Measurements from ENCODE around the gene TMEM266. TPM values are rescaled to one million over a fixed set of nuclear protein-coding genes. Genes with fewer than 3 reads are reported as not detected.

The TMEM266 gene
- total and polyA plus RNA-seq, 2 donors = 0.11 to 0.16 TPM

- DNase-seq (ENCODE audit: extremely low spot score) = no peak
- Histone ChIP-seq H3K36me3 (ENCODE audit: insufficient read depth) (no peaks in the 10 kb centered on the region), H3K4me1 (ENCODE audit: insufficient read depth) (no peaks in the 10 kb centered on the region), H3K27ac (ENCODE audit: low read depth) (no peak overlapping the region), H3K4me3 (ENCODE audit: low read depth, low read length) (no peak overlapping the region)
- 87% methylated on average over 7 of the region's 7 CpGs for WGBS
These were observed 92.4 kb downstream of the TMEM266 start for GRCh38 chr15:76152197-76152596.

- Histone ChIP-seq H3K4me1 (ENCODE audit: insufficient read depth) (no peaks in the 10 kb centered on the region), H3K4me3 (ENCODE audit: low read depth, low read length) (no peak overlapping the region), H3K27ac (ENCODE audit: low read depth) (no peak overlapping the region), H3K36me3 (ENCODE audit: insufficient read depth) (no peaks in the 10 kb centered on the region)
- no peak for DNase-seq (ENCODE audit: extremely low spot score)
- 82% methylated on average over 24 of the region's 24 CpGs for WGBS
These were observed 93.7 kb downstream of the TMEM266 start for GRCh38 chr15:76153241-76154197.

GRCh38 chr15:76155731-76156130 lies 95.9 kb downstream of the TMEM266 start:
- Histone ChIP-seq H3K27ac (ENCODE audit: low read depth) (no peak overlapping the region), H3K4me1 (ENCODE audit: insufficient read depth) (no peaks in the 10 kb centered on the region), H3K36me3 (ENCODE audit: insufficient read depth) (no peaks in the 10 kb centered on the region), H3K4me3 (ENCODE audit: low read depth, low read length) (no peak overlapping the region)
- WGBS = 78% methylated on average over 7 of the region's 7 CpGs
- no peak for DNase-seq (ENCODE audit: extremely low spot score)

GRCh38 chr15:76158226-76158625 lies 98.4 kb downstream of the TMEM266 start:
- WGBS = 84% methylated on average over 10 of the region's 10 CpGs
- Histone ChIP-seq H3K4me3 (ENCODE audit: low read depth, low read length) (no peak overlapping the region), H3K27ac (ENCODE audit: low read depth) (no peak overlapping the region), H3K36me3 (ENCODE audit: insufficient read depth) (no peaks in the 10 kb centered on the region), H3K4me1 (ENCODE audit: insufficient read depth) (no peaks in the 10 kb centered on the region)
- no peak for DNase-seq (ENCODE audit: extremely low spot score)

DNA sequence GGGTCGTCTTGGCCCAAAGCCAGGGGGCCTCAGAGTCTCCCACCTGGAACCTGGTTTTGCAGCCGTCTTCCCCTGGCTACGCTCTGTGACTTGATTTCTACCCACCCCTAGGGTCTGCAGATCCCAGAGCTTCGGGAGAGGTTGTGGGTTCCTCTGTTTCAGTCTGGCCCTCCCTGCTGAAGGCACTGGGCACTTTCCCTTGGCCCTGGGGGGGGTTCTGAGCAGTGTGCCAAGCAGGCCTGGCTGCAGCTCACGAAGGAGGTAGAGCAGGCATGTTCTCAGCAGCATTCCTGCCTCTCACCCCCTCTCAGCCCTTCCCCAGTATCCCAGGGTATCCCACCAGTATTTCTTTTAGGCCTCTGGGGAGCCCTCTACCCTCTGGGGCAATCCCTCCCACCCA lies 99.0 kb downstream of the TMEM266 start:
- DNase-seq (ENCODE audit: extremely low spot score) = no peak
- WGBS = 74% methylated on average over 5 of the region's 5 CpGs
- Histone ChIP-seq H3K27ac (ENCODE audit: low read depth) (no peak overlapping the region), H3K36me3 (ENCODE audit: insufficient read depth) (no peaks in the 10 kb centered on the region), H3K4me1 (ENCODE audit: insufficient read depth) (no peaks in the 10 kb centered on the region), H3K4me3 (ENCODE audit: low read depth, low read length) (no peak overlapping the region)

GRCh38 chr15:76159282-76159681 lies 99.5 kb downstream of the TMEM266 start:
- Histone ChIP-seq H3K4me3 (ENCODE audit: low read depth, low read length) (no peak overlapping the region), H3K4me1 (ENCODE audit: insufficient read depth) (no peaks in the 10 kb centered on the region), H3K27ac (ENCODE audit: low read depth) (no peak overlapping the region), H3K36me3 (ENCODE audit: insufficient read depth) (no peaks in the 10 kb centered on the region)
- no peak for DNase-seq (ENCODE audit: extremely low spot score)
- 94% methylated on average over 5 of the region's 5 CpGs for WGBS

DNA sequence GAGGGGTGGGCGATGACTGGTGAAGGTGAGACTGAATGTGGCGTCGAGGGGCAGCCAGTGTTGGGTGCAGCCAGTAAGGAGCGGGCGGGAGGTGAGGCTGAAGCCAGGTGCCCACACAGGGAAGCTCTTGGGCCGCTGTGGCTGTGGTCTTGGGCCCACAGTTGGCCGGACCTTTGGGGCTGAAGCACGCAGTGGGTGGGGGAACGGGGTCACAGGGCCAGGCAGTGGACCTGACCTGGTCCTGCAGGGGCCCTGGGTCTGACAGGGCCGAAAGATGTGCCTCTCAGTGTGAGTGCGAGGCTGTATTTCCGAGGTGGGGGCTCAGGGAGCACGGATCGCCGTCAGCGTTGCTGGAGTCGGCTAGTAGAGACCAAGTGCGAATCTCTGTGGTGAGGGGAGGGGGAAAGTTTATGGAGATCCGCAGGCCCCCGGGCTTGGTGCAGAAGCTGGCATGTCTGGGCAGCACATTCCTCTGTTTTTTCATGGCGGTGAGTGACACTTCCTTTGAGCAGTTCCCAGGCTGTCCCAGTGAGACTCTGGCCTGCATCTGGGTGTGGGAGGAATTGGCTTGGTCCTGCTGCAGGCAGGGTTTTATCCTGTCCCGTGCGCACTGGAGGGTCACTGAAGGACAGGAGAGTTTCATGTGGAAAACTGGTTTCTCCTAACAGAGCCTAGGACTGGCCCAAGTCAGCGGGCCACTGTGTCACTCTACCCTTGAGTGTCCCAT lies 100.8 kb downstream of the TMEM266 start:
- H3K4me3 ChIP-seq (ENCODE audit: low read depth, low read length) = no peak overlapping the region
- 83% methylated on average over 24 of the region's 24 CpGs for WGBS
- H3K36me3 ChIP-seq (ENCODE audit: insufficient read depth) = no peaks in the 10 kb centered on the region
- no peak overlapping the region for H3K27ac ChIP-seq (ENCODE audit: low read depth)
- no peak for DNase-seq (ENCODE audit: extremely low spot score)
- H3K4me1 ChIP-seq (ENCODE audit: insufficient read depth) = no peaks in the 10 kb centered on the region

DNA sequence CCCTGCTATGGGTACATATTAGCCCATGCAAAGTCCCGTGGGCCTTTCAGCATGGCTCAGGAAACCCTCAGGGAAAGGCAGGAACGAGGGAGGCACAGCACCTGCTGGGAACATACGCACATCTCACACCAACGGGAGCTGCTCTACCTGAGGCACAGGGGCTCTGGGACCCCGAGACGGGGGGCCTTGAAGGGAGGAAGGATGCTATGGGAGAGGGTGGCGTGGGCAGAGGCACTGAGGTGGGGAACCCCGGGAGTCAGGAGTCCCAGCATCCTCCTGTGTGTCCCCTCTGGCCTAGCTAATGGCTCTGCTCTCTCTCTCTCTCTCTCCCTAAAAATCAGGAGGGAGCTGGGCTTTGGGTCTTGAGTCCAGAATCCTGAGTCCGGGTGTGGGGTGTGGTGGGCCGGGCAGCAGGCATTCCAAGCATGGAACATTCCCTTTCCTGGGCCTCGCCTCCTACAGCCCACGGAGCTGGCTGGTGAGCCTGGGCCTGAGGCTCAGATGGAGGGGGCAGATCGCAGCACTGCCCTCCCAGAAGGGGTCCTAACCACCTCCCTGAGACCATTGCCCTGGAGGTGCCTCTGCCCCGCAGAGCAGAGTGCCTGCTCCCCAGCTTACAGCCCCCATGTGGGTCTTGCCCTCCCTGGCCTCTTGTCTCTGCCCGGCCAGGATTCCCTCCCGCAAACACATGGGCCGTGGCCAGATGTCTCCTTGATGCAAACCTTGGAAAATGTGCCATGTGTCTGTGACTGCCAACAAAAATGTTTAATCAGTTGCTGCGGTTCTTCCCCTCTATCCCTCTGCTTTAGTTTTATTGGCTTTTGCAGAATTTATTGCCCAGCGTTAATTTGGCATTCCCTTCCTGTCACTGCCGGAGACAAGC lies 101.6 kb downstream of the TMEM266 start:
- no peak for DNase-seq (ENCODE audit: extremely low spot score)
- no peak overlapping the region for H3K4me3 ChIP-seq (ENCODE audit: low read depth, low read length)
- H3K27ac ChIP-seq (ENCODE audit: low read depth) = no peak overlapping the region
- H3K4me1 ChIP-seq (ENCODE audit: insufficient read depth) = no peaks in the 10 kb centered on the region
- H3K36me3 ChIP-seq (ENCODE audit: insufficient read depth) = no peaks in the 10 kb centered on the region
- WGBS = 57% methylated on average over 20 of the region's 20 CpGs

DNA sequence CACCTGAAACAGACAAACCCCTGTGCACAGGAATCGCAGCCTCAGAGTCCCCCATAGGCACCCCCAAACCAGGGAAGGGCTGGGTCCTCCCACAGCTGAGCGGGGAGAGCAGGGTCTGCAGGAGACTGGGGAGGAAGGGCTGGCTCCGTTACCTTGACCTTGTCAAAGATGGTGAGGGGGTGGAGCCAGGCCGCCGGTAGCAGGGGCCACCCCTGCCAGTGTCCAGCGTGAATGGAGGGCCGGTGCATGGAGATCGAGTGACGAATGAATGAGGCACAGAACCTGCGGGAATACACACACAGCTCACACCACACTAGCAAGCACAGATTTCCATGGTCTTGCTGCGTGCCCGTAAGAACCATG lies 102.2 kb downstream of the TMEM266 start:
- no peak for DNase-seq (ENCODE audit: extremely low spot score)
- H3K36me3 ChIP-seq (ENCODE audit: insufficient read depth) = no peaks in the 10 kb centered on the region
- WGBS = 62% methylated on average over 12 of the region's 12 CpGs
- H3K27ac ChIP-seq (ENCODE audit: low read depth) = no peak overlapping the region
- H3K4me3 ChIP-seq (ENCODE audit: low read depth, low read length) = no peak overlapping the region
- no peaks in the 10 kb centered on the region for H3K4me1 ChIP-seq (ENCODE audit: insufficient read depth)

DNA sequence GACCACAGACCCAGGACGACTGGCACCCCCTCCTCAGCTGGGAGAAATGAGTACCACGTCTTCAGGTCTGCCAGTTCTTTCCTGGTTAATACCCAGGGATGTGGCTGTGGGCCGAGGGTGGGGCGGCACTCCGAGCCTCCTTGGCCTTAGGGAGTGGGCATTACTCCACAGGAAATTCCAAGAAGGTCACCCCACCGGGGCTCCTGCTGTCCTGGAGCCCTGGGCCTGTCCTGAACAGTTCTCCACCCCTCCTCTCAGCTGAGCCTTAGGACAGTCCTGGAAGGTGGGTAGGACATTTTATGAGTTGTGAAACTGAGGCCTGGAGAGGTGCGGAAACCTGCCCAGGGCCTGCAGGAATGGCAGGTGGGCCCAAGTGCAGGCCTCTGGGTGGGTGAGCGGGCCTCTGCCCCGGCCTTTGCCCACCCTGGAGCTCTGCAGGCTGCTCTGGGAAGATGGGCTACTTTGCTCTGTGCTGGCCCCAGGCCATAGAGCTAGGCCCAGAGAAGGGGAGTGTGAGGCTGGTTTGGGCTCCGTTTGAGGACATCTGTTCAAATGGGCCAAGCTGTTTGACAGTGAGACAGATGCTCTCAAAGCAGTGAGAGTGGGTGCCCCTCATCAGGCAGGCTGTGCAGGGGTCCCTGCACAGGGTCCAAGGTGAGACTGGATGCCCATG lies 103.1 kb downstream of the TMEM266 start:
- 70% methylated on average over 10 of the region's 10 CpGs for WGBS
- Histone ChIP-seq H3K36me3 (ENCODE audit: insufficient read depth) (no peaks in the 10 kb centered on the region), H3K4me1 (ENCODE audit: insufficient read depth) (no peaks in the 10 kb centered on the region), H3K27ac (ENCODE audit: low read depth) (no peak overlapping the region), H3K4me3 (ENCODE audit: low read depth, low read length) (no peak overlapping the region)
- DNase-seq (ENCODE audit: extremely low spot score) = no peak

- Histone ChIP-seq H3K27ac (ENCODE audit: low read depth) (no peak overlapping the region), H3K36me3 (ENCODE audit: insufficient read depth) (no peaks in the 10 kb centered on the region), H3K4me3 (ENCODE audit: low read depth, low read length) (no peak overlapping the region), H3K4me1 (ENCODE audit: insufficient read depth) (no peaks in the 10 kb centered on the region)
- 51% methylated on average over 21 of the region's 21 CpGs for WGBS
- DNase-seq (ENCODE audit: extremely low spot score) = no peak
These were observed 103.9 kb downstream of the TMEM266 start for GRCh38 chr15:76163457-76164295.

DNA sequence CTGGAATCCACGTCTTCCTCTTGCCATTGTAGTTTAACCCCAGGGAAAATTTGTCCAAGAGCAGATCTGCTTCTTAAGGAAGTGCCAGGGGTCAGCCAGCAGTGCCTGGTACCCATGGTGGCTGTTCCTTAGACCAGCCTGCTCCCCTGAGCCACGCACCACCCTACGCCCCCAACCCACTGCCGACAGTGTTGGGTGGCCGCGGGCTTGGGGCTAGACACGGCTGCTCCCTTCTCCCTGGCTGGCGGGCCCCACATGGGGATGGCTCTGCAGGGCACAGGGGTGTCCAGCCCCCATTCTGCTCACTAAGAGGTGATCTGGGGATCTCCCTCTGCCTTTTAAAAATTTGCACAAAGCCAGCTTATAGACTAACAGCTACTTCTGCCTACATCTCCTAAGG lies 104.8 kb downstream of the TMEM266 start:
- no peak for DNase-seq (ENCODE audit: extremely low spot score)
- no peak overlapping the region for H3K4me3 ChIP-seq (ENCODE audit: low read depth, low read length)
- H3K27ac ChIP-seq (ENCODE audit: low read depth) = no peak overlapping the region
- no peaks in the 10 kb centered on the region for H3K4me1 ChIP-seq (ENCODE audit: insufficient read depth)
- 95% methylated on average over 8 of the region's 8 CpGs for WGBS
- no peaks in the 10 kb centered on the region for H3K36me3 ChIP-seq (ENCODE audit: insufficient read depth)

Measured in urinary bladder (tissue), 4 donors.